MM.1S (cell line): ENCODE results near the gene PLPPR2.
"Not testable (repeated sequence)": the region's sequence is repeated elsewhere in the genome, so short reads cannot be mapped to it uniquely, and the experiment has no call there.

Source experiments
- DNase-seq: peaks from one replicate; pipeline ENCODE4 v3.0.0-alpha.2; 2015
- H2AFZ ChIP-seq: fragments of 300-600 bp; sonication (generic); 2 replicates; pipeline ENCODE4 v1.6.0; 2016; ENCODE audit warnings: antibody characterized with exemption, low read length
- H3F3A ChIP-seq: fragments of 300-600 bp; sonication (generic); 2 replicates; pipeline ENCODE4 v1.6.1; 2016; ENCODE audit warnings: mild to moderate bottlenecking, antibody characterized with exemption, low read length, moderate library complexity, mixed read lengths; ENCODE audit not compliant: insufficient read depth
- H3K27ac ChIP-seq: fragments of 300-600 bp; sonication (generic); 2 replicates; pipeline ENCODE4 v1.5.1; 2016; ENCODE audit warnings: mild to moderate bottlenecking, low read length
- H3K27me3 ChIP-seq: fragments of 300-600 bp; sonication (generic); replicated peaks from 2 replicates; pipeline ENCODE4 v1.6.0; 2016; ENCODE audit warnings: low read length; ENCODE audit not compliant: insufficient read depth
- H3K36me3 ChIP-seq: fragments of 300-600 bp; sonication (generic); replicated peaks from 2 replicates; pipeline ENCODE4 v1.6.1; 2016; ENCODE audit warnings: mild to moderate bottlenecking, low read length, mixed read lengths; ENCODE audit not compliant: insufficient read depth
- H3K4me1 ChIP-seq: fragments of 300-600 bp; sonication (generic); 2 replicates; pipeline ENCODE4 v1.6.1; 2016; ENCODE audit warnings: low read length, mixed read lengths
- H3K4me2 ChIP-seq: fragments of 300-600 bp; sonication (generic); 2 replicates; pipeline ENCODE4 v1.6.0; 2016; ENCODE audit warnings: low read depth, low read length
- H3K4me3 ChIP-seq: fragments of 300-600 bp; sonication (generic); 2 replicates; pipeline ENCODE4 v1.5.1; 2016; ENCODE audit warnings: low read length, mixed read lengths
- H3K79me2 ChIP-seq: fragments of 300-600 bp; sonication (generic); 2 replicates; pipeline ENCODE4 v1.6.1; 2016; ENCODE audit warnings: mixed run types, low read length, mixed read lengths
- H3K9ac ChIP-seq: fragments of 300-600 bp; sonication (generic); 2 replicates; pipeline ENCODE4 v1.6.1; 2016; ENCODE audit warnings: low read length, mixed read lengths
- H3K9me2 ChIP-seq: fragments of 300-600 bp; sonication (generic); replicated peaks from 2 replicates; pipeline ENCODE4 v1.6.1; 2016; ENCODE audit warnings: mild to moderate bottlenecking, low read length, mixed read lengths; ENCODE audit not compliant: insufficient read depth
- H3K9me3 ChIP-seq: fragments of 300-600 bp; sonication (generic); replicated peaks from 2 replicates; pipeline ENCODE4 v1.6.1; 2016; ENCODE audit warnings: mild to moderate bottlenecking, low read length, mixed read lengths; ENCODE audit not compliant: insufficient read depth
- H4K20me1 ChIP-seq: fragments of 300-600 bp; sonication (generic); 2 replicates; pipeline ENCODE4 v1.6.1; 2016; ENCODE audit warnings: mild to moderate bottlenecking, low read length, moderate library complexity, mixed read lengths; ENCODE audit not compliant: insufficient read depth
- CTCF ChIP-seq: fragments of 300-600 bp; sonication (generic); IDR thresholded peaks from 2 replicates; pipeline ENCODE4 v1.5.1; 2016; ENCODE audit warnings: antibody characterized with exemption, low read length, mixed read lengths
- EZH2 ChIP-seq: fragments of 300-600 bp; sonication (generic); optimal IDR thresholded peaks from 2 replicates; pipeline ENCODE3; 2017; ENCODE audit warnings: low read depth, mild to moderate bottlenecking, antibody characterized with exemption, low read length, mixed read lengths
- EZH2phosphoT487 ChIP-seq: fragments of 300-600 bp; sonication (generic); IDR thresholded peaks from 2 replicates; pipeline ENCODE4 v1.6.1; 2018; ENCODE audit warnings: antibody characterized with exemption, low read length

Gene PLPPR2

GRCh38 chr19:11338569-11339253 lies 16.5 kb upstream of the PLPPR2 start:
- TF ChIP-seq EZH2 (no peak), CTCF (no peak), EZH2phosphoT487 (no peak)

GRCh38 chr19:11339254-11340098 lies 15.8 kb upstream of the PLPPR2 start, which contains the start of gene RAB3D:
Gene RAB3D, minus strand, starts transcription at chr19:11339657. Its CDS starts 2,258 bp downstream, at chr19:11337399.
- peaks cover 5% of the 10 kb centered on the region; the same call in 1 of the 2 replicates for H3K4me1 ChIP-seq
- H3K27me3 ChIP-seq = no peaks in the 10 kb centered on the region
- no peak within 1 kb of the TSS for H3K27ac ChIP-seq
- TF ChIP-seq CTCF (no peak), EZH2phosphoT487 (no peak), EZH2 (no peak)
- no peaks in the 10 kb centered on the region for H3K9me2 ChIP-seq
- no peaks in the 10 kb centered on the region for H3K9me3 ChIP-seq
- peak within 1 kb of the TSS; percentile 87 for H3K4me2 ChIP-seq
- H4K20me1 ChIP-seq = no peaks in the 10 kb centered on the region
- H3K9ac ChIP-seq = peak within 1 kb of the TSS; percentile 66; the same call in 1 of the 2 replicates
- H2AFZ ChIP-seq = peak within 1 kb of the TSS; percentile 93
- no peaks in the 10 kb centered on the region for H3K79me2 ChIP-seq
- H3K4me3 ChIP-seq = peak within 1 kb of the TSS; percentile 80
- peak; percentile 87 for DNase-seq
- no peaks in the 10 kb centered on the region for H3K36me3 ChIP-seq
- H3F3A ChIP-seq = no peaks in the 10 kb centered on the region

More at GRCh38 chr19:11338569-11339253, 16.5 kb upstream of the PLPPR2 start:
- Histone ChIP-seq H3K9ac (peak overlapping the region; percentile 66; the same call in 1 of the 2 replicates), H3K27me3 (no peaks in the 10 kb centered on the region), H3K79me2 (no peaks in the 10 kb centered on the region), H3K4me3 (peak overlapping the region; percentile 80), H3K27ac (no peak overlapping the region), H2AFZ (peak overlapping the region; percentile 93), H3K36me3 (no peaks in the 10 kb centered on the region), H3K9me2 (no peaks in the 10 kb centered on the region), H3K4me1 (peaks cover 5% of the 10 kb centered on the region; the same call in 1 of the 2 replicates), H4K20me1 (no peaks in the 10 kb centered on the region), H3K9me3 (no peaks in the 10 kb centered on the region), H3F3A (no peaks in the 10 kb centered on the region), H3K4me2 (peak overlapping the region; percentile 87)
- no peak for DNase-seq

- H2AFZ ChIP-seq = peak overlapping the region; percentile 93
These were observed 15.1 kb upstream of the PLPPR2 start for GRCh38 chr19:11340099-11340467.

More at GRCh38 chr19:11340099-11340467, 15.1 kb upstream of the PLPPR2 start:
- H3K9me2 ChIP-seq, DNase-seq, H3K36me3 ChIP-seq, H4K20me1 ChIP-seq, H3F3A ChIP-seq, H3K9me3 ChIP-seq, H3K27me3 ChIP-seq, H3K4me1 ChIP-seq, H3K27ac ChIP-seq, H3K79me2 ChIP-seq: not testable (repeated sequence)
- Histone ChIP-seq H3K9ac (peak overlapping the region; percentile 66; the same call in 1 of the 2 replicates), H3K4me2 (peak overlapping the region; percentile 87; the same call in 1 of the 2 replicates), H3K4me3 (peak overlapping the region; percentile 80)
